Measurements from ENCODE around the gene EP400.

The EP400 gene

GRCh38 chr12:132110677-132111076, 160.9 kb downstream of the EP400 start:
- in situ Hi-C loops (cut with MboI; ENCODE audit: low sequenced_read_pairs) = no loop called here

GRCh38 chr12:132111654-132112304, 162.0 kb downstream of the EP400 start:
- in situ Hi-C loops (cut with MboI; ENCODE audit: low sequenced_read_pairs) = no loop called here

- in situ Hi-C loops (cut with MboI; ENCODE audit: low sequenced_read_pairs) = no loop called here
Observed at GRCh38 chr12:132114667-132115066, 164.9 kb downstream of the EP400 start.

GRCh38 chr12:132115500-132115899, 165.8 kb downstream of the EP400 start:
- in situ Hi-C loops (cut with MboI; ENCODE audit: low sequenced_read_pairs) = no loop called here

GRCh38 chr12:132116709-132117557, 167.2 kb downstream of the EP400 start:
- in situ Hi-C loops (cut with MboI; ENCODE audit: low sequenced_read_pairs) = no loop called here

- in situ Hi-C loops (cut with MboI; ENCODE audit: low sequenced_read_pairs) = no loop called here
Observed at GRCh38 chr12:132117558-132117875, 167.8 kb downstream of the EP400 start.

GRCh38 chr12:132118876-132119275, 169.1 kb downstream of the EP400 start:
- in situ Hi-C loops (cut with MboI; ENCODE audit: low sequenced_read_pairs) = no loop called here

- in situ Hi-C loops (cut with MboI; ENCODE audit: low sequenced_read_pairs) = no loop called here
Observed at GRCh38 chr12:132121283-132121682, 171.5 kb downstream of the EP400 start.

GRCh38 chr12:132123970-132124765, 174.4 kb downstream of the EP400 start:
- in situ Hi-C loops (cut with MboI; ENCODE audit: low sequenced_read_pairs) = no loop called here

- in situ Hi-C loops (cut with MboI; ENCODE audit: low sequenced_read_pairs) = no loop called here
Observed at GRCh38 chr12:132124766-132125425, 175.2 kb downstream of the EP400 start.

- in situ Hi-C loops (cut with MboI; ENCODE audit: low sequenced_read_pairs) = no loop called here
Observed at GRCh38 chr12:132125736-132126135, 176.0 kb downstream of the EP400 start.

- in situ Hi-C loops (cut with MboI; ENCODE audit: low sequenced_read_pairs) = no loop called here
Observed at GRCh38 chr12:132127041-132127440, 177.3 kb downstream of the EP400 start.

GRCh38 chr12:132129007-132129406, 179.3 kb downstream of the EP400 start:
- in situ Hi-C loops (cut with MboI; ENCODE audit: low sequenced_read_pairs) = no loop called here

- in situ Hi-C loops (cut with MboI; ENCODE audit: low sequenced_read_pairs) = no loop called here
Observed at GRCh38 chr12:132130690-132131089, 180.9 kb downstream of the EP400 start.
